HepG2 (cell line): ENCODE data around the gene M1AP. TPM values are rescaled to one million over a fixed set of nuclear protein-coding genes. Genes with fewer than 3 reads are reported as not detected.

Source experiments
- CEBPG ChIP-seq: IDR thresholded peaks from 2 replicates; pipeline ENCODE4 v1.6.1; 2016
- IRX3 ChIP-seq: sonication (generic); formaldehyde crosslinking; IDR thresholded peaks from 2 replicates; pipeline ENCODE4 v1.8.1; 2023; ENCODE audit warnings: mild to moderate bottlenecking, low read depth, missing genetic modification reagents, borderline replicate concordance
- MYPOP ChIP-seq: sonication (generic); formaldehyde crosslinking; IDR thresholded peaks from 2 replicates; pipeline ENCODE4 v1.8.1; 2023; ENCODE audit warnings: mild to moderate bottlenecking, moderate library complexity, missing genetic modification reagents
- NRL ChIP-seq: sonication (generic); formaldehyde crosslinking; IDR thresholded peaks from 2 replicates; pipeline ENCODE4 v1.5.0; 2020; ENCODE audit warnings: missing genetic modification reagents, mild to moderate bottlenecking, moderate library complexity, borderline replicate concordance
- POLR2A ChIP-seq, 2 experiments: IDR thresholded peaks; 2 replicates each; pipeline ENCODE4 v1.6.1; 2011; ENCODE audit warnings: low read depth in 2 of 2, low read length in 2 of 2, mild to moderate bottlenecking in 1 of 2, moderate library complexity in 1 of 2; ENCODE audit not compliant: insufficient read depth in 1 of 2
- RARA ChIP-seq: IDR thresholded peaks from 2 replicates; pipeline ENCODE4 v1.6.1; 2016; ENCODE audit warnings: missing genetic modification reagents, missing compliant biosample characterization
- STAT6 ChIP-seq: sonication (generic); formaldehyde crosslinking; IDR thresholded peaks from 2 replicates; pipeline ENCODE4 v1.4.0; 2020; ENCODE audit warnings: missing genetic modification reagents, mild to moderate bottlenecking, borderline replicate concordance
- WIZ ChIP-seq: sonication (generic); formaldehyde crosslinking; IDR thresholded peaks from 2 replicates; pipeline ENCODE4 v1.5.1; 2020; ENCODE audit warnings: mild to moderate bottlenecking, missing genetic modification reagents
- ZBTB1 ChIP-seq: sonication (generic); formaldehyde crosslinking; IDR thresholded peaks from 2 replicates; pipeline ENCODE4 v1.4.0; 2020; ENCODE audit warnings: missing genetic modification reagents, borderline replicate concordance
- ZBTB26 ChIP-seq: IDR thresholded peaks from 2 replicates; pipeline ENCODE4 v1.6.1; 2016; ENCODE audit warnings: missing compliant biosample characterization, missing genetic modification reagents, borderline replicate concordance
- ZNF142 ChIP-seq: sonication (generic); formaldehyde crosslinking; IDR thresholded peaks from 2 replicates; pipeline ENCODE4 v1.4.0; 2020; ENCODE audit warnings: missing genetic modification reagents
- ZNF274 ChIP-seq: sonication (generic); formaldehyde crosslinking; IDR thresholded peaks from 2 replicates; pipeline ENCODE4 v1.5.1; 2020; ENCODE audit warnings: mild to moderate bottlenecking, missing genetic modification reagents
- ZNF501 ChIP-seq: sonication (generic); formaldehyde crosslinking; IDR thresholded peaks from 2 replicates; pipeline ENCODE4 v1.5.1; 2020; ENCODE audit warnings: mild to moderate bottlenecking, moderate library complexity, missing genetic modification reagents
- ZNF550 ChIP-seq: sonication (generic); formaldehyde crosslinking; IDR thresholded peaks from 2 replicates; pipeline ENCODE4 v1.4.0; 2020; ENCODE audit warnings: mild to moderate bottlenecking, missing genetic modification reagents, borderline replicate concordance
- ZNF773 ChIP-seq: sonication (generic); formaldehyde crosslinking; IDR thresholded peaks from 2 replicates; pipeline ENCODE4 v1.4.0; 2020; ENCODE audit warnings: missing genetic modification reagents, borderline replicate concordance
- ZNF775 ChIP-seq: sonication (generic); formaldehyde crosslinking; IDR thresholded peaks from 2 replicates; pipeline ENCODE4 v1.4.0; 2020; ENCODE audit warnings: missing genetic modification reagents, mild to moderate bottlenecking, moderate library complexity, borderline replicate concordance
- ZNF788 ChIP-seq: sonication (generic); formaldehyde crosslinking; IDR thresholded peaks from 2 replicates; pipeline ENCODE4 v1.5.0; 2020; ENCODE audit warnings: mild to moderate bottlenecking, missing genetic modification reagents, borderline replicate concordance
- polyA plus RNA-seq, 8 experiments: library from polyadenylated mRNA; depleted of rRNA in 3 of 8; stranded (reverse) in 7 of 8; unstranded in 1 of 8; fragments of >200 nt; fragmentation: Illumina TruSeq in 4 of 8; extraction: Trizol in 4 of 8; gene quantifications; 2 replicates each; pipeline versions ENCODE4 v1.2.1 to v1.2.3, GENCODE V29; 2011 to 2016; ENCODE audit warnings: low read depth in 4 of 8, missing spikeins in 1 of 8, mixed read lengths in 1 of 8; ENCODE audit not compliant: insufficient read depth in 1 of 8
- total RNA-seq, 5 experiments: library from RNA; depleted of rRNA; stranded (reverse); fragments of >200 nt; fragmentation: Illumina TruSeq; extraction: Trizol; gene quantifications; 2 replicates each; pipeline ENCODE4 v1.2.3, GENCODE V29; 2016; ENCODE audit warnings: low read depth in 1 of 5

Gene M1AP
- total and polyA plus RNA-seq, 2 of the 13 experiments (the other 11 are each of a cell fraction or from before 2014, with no cell fraction given), result not detected

GRCh38 chr2:74524955-74525716, 123.0 kb downstream of the M1AP start (continued):
- TF ChIP-seq NRL (CRISPR knock-in tag) (no peak), ZNF274 (CRISPR knock-in tag) (peak; percentile 13; the same call in 1 of the 2 replicates), ZNF501 (no peak), ZNF775 (CRISPR knock-in tag) (no peak), WIZ (CRISPR knock-in tag) (no peak), POLR2A (IDR thresholded peaks at IDR 0.05; ENCODE audit: insufficient read depth in 1 of 2, low read depth in 2 of 2, low read length in 2 of 2) (no peak), ZNF142 (CRISPR knock-in tag) (no peak), ZBTB1 (CRISPR knock-in tag) (no peak), ZNF773 (CRISPR knock-in tag) (no peak), ZBTB26 (CRISPR knock-in tag) (no peak), ZNF788 (CRISPR knock-in tag) (0 out of 2 replicates have a peak, but pooled peaks have one; percentile 5), RARA (CRISPR knock-in tag) (no peak), ZNF550 (CRISPR knock-in tag) (no peak), CEBPG (no peak), IRX3 (CRISPR knock-in tag) (no peak), MYPOP (CRISPR knock-in tag) (no peak), STAT6 (CRISPR knock-in tag) (no peak)
